WTC11 (cell line): Measurements from ENCODE around the gene ZNF226. TPM values are rescaled to one million over a fixed set of nuclear protein-coding genes. Genes with fewer than 3 reads are reported as not detected.
A peak's percentile ranks its signal among the peaks of the same experiment; 100 is the strongest.
"Not testable (repeated sequence)": the region's sequence is repeated elsewhere in the genome, so short reads cannot be mapped to it uniquely, and the experiment has no call there.

Source experiments
- ATAC-seq: fragments of 200-7000 bp; cut with Tn5 transposase; 2 replicates; pipeline ENCODE4 v1.10.0; 2021; ENCODE audit warnings: mild to moderate bottlenecking, moderate library complexity
- CTCF ChIA-PET: fragments of 300-600 bp; sonication (Branson Sonifier 250); formaldehyde crosslinking; loops from one replicate; lab custom pipeline; 2021; ENCODE audit warnings: antibody characterized with exemption; lab: Charles Lee
- POLR2A ChIA-PET: fragments of 350-600 bp; sonication (Branson Sonifier 250); formaldehyde crosslinking; loops from one replicate; lab custom pipeline; 2021; ENCODE audit warnings: antibody characterized with exemption; lab: Charles Lee
- DNase-seq: peaks from one replicate; pipeline ENCODE4 v3.0.0; 2021; ENCODE audit warnings: low spot score
- H3K27ac Mint-ChIP-seq: 2 replicates; pipeline ENCODE4 v1.8.0; 2021; ENCODE audit warnings: mixed read lengths
- H3K27me3 Mint-ChIP-seq: 2 replicates; pipeline ENCODE4 v1.8.0; 2021; ENCODE audit warnings: low read depth, mild to moderate bottlenecking, moderate library complexity, mixed read lengths
- H3K36me3 Mint-ChIP-seq: 2 replicates; pipeline ENCODE4 v1.8.0; 2021; ENCODE audit warnings: mixed read lengths
- H3K4me1 Mint-ChIP-seq: 2 replicates; pipeline ENCODE4 v1.8.0; 2022; ENCODE audit warnings: mixed read lengths
- H3K4me3 Mint-ChIP-seq: 2 replicates; pipeline ENCODE4 v1.8.0; 2021; ENCODE audit warnings: mild to moderate bottlenecking, moderate library complexity, mixed read lengths
- H3K9me3 Mint-ChIP-seq: 2 replicates; pipeline ENCODE4 v1.8.0; 2021; ENCODE audit warnings: mixed read lengths
- AFF4 ChIP-seq: sonication (generic); formaldehyde crosslinking; IDR thresholded peaks from 2 replicates; pipeline ENCODE4 v1.8.1; 2023; ENCODE audit warnings: mild to moderate bottlenecking, missing genetic modification reagents, borderline replicate concordance
- ARID4B ChIP-seq: sonication (generic); formaldehyde crosslinking; IDR thresholded peaks from 2 replicates; pipeline ENCODE4 v1.8.0; 2023; ENCODE audit warnings: missing genetic modification reagents, mild to moderate bottlenecking, borderline replicate concordance
- CBFB ChIP-seq: sonication (generic); formaldehyde crosslinking; IDR thresholded peaks from 2 replicates; pipeline ENCODE4 v1.8.1; 2022; ENCODE audit warnings: mild to moderate bottlenecking, low read depth, missing genetic modification reagents
- ETV6 ChIP-seq: sonication (generic); formaldehyde crosslinking; IDR thresholded peaks from 2 replicates; pipeline ENCODE4 v1.8.1; 2022; ENCODE audit warnings: mild to moderate bottlenecking, missing genetic modification reagents
- FOXJ3 ChIP-seq: sonication (generic); formaldehyde crosslinking; IDR thresholded peaks from 2 replicates; pipeline ENCODE4 v1.9.0; 2021; ENCODE audit warnings: missing genetic modification reagents, mild to moderate bottlenecking, borderline replicate concordance
- FOXP4 ChIP-seq: sonication (generic); formaldehyde crosslinking; IDR thresholded peaks from 2 replicates; pipeline ENCODE4 v1.8.0; 2022; ENCODE audit warnings: mild to moderate bottlenecking, missing genetic modification reagents
- HMGA2 ChIP-seq: fragments of 250-450 bp; sonication (Bioruptor Pico); IDR thresholded peaks from 2 replicates; pipeline ENCODE4 v1.4.0; 2021; ENCODE audit warnings: mild to moderate bottlenecking, moderate library complexity
- JAZF1 ChIP-seq: fragments of 250-450 bp; sonication (Bioruptor Pico); IDR thresholded peaks from 2 replicates; pipeline ENCODE4 v1.9.0; 2021; ENCODE audit warnings: moderate library complexity, mild to moderate bottlenecking, inconsistent platforms
- KAT7 ChIP-seq: sonication (generic); formaldehyde crosslinking; IDR thresholded peaks from 2 replicates; pipeline ENCODE4 v1.8.1; 2023; ENCODE audit warnings: missing genetic modification reagents, mild to moderate bottlenecking, borderline replicate concordance
- SOX15 ChIP-seq: fragments of 250-450 bp; sonication (Bioruptor Pico); IDR thresholded peaks from 2 replicates; pipeline ENCODE4 v1.9.0; 2021; ENCODE audit warnings: mild to moderate bottlenecking
- SP1 ChIP-seq: sonication (generic); formaldehyde crosslinking; conservative IDR thresholded peaks from 2 replicates; pipeline ENCODE4 v1.8.1; 2022; ENCODE audit warnings: missing genetic modification reagents
- TEAD4 ChIP-seq: sonication (generic); formaldehyde crosslinking; IDR thresholded peaks from 2 replicates; pipeline ENCODE4 v1.8.0; 2022; ENCODE audit warnings: mild to moderate bottlenecking, missing genetic modification reagents
- TP53 ChIP-seq: sonication (generic); formaldehyde crosslinking; IDR thresholded peaks from 2 replicates; pipeline ENCODE4 v1.8.1; 2023; ENCODE audit warnings: mild to moderate bottlenecking, missing genetic modification reagents
- ZNF423 ChIP-seq: fragments of 250-450 bp; sonication (Bioruptor Pico); IDR thresholded peaks from 2 replicates; pipeline ENCODE4 v2.1.2; 2022; ENCODE audit warnings: mild to moderate bottlenecking, moderate library complexity
- ZNF512 ChIP-seq: sonication (generic); formaldehyde crosslinking; IDR thresholded peaks from 2 replicates; pipeline ENCODE4 v1.8.1; 2022; ENCODE audit warnings: missing genetic modification reagents, borderline replicate concordance
- total RNA-seq: library from RNA; stranded (reverse); gene quantifications from 3 replicates; pipeline ENCODE4 v1.2.3, GENCODE V29; 2021

ZNF226 gene
- total RNA-seq, 1 experiment from 2014 or later, result 18.5 TPM

- TF ChIP-seq SOX15 (no peak), CBFB (CRISPR knock-in tag) (no peak), ZNF512 (CRISPR knock-in tag) (no peak), KAT7 (CRISPR knock-in tag) (no peak), FOXP4 (CRISPR knock-in tag) (no peak), TEAD4 (CRISPR knock-in tag) (no peak), JAZF1 (no peak)
Observed at GRCh38 chr19:44202974-44203373, 38.1 kb downstream of the ZNF226 start (continued).

- ATAC-seq, CTCF ChIA-PET, POLR2A ChIA-PET, H3K4me1 Mint-ChIP-seq, DNase-seq, H3K4me3 Mint-ChIP-seq, H3K27ac Mint-ChIP-seq: not testable (repeated sequence)
- peaks cover 26% of the 10 kb centered on the region for H3K27me3 Mint-ChIP-seq
- peaks cover 14% of the 10 kb centered on the region for H3K36me3 Mint-ChIP-seq
- peaks cover 47% of the 10 kb centered on the region for H3K9me3 Mint-ChIP-seq
Observed at GRCh38 chr19:44203877-44204276, 39.0 kb downstream of the ZNF226 start.

- Mint-ChIP-seq H3K4me3 (no peak overlapping the region), H3K27ac (no peak overlapping the region), H3K27me3 (peaks cover 31% of the 10 kb centered on the region), H3K9me3 (peaks cover 43% of the 10 kb centered on the region), H3K4me1 (peaks cover 2% of the 10 kb centered on the region; the same call in 1 of the 2 replicates), H3K36me3 (peaks cover 11% of the 10 kb centered on the region)
- DNase-seq (no peak), ATAC-seq (no peak)
- ChIA-PET POLR2A (no interaction called here), CTCF (no interaction called here)
- TF ChIP-seq ZNF512 (CRISPR knock-in tag), result no peak
- peak; percentile 86 for TF ChIP-seq HMGA2
- TF ChIP-seq ZNF423 (CRISPR knock-in tag), result no peak
- TF ChIP-seq CBFB (CRISPR knock-in tag), result no peak
Observed at GRCh38 chr19:44204772-44205171, 39.9 kb downstream of the ZNF226 start.

GRCh38 chr19:44207126-44207803 is 42.4 kb downstream of the ZNF226 start:
- peak; percentile 89 for ATAC-seq

More at GRCh38 chr19:44207126-44207803, 42.4 kb downstream of the ZNF226 start:
- H3K36me3 Mint-ChIP-seq, result peaks cover 7% of the 10 kb centered on the region
- peaks cover 30% of the 10 kb centered on the region for H3K27me3 Mint-ChIP-seq
- ChIA-PET CTCF (interaction anchor here (1.2 kb wide), 2 partner anchors 42 to 293 kb away, joined by 3 to 6 read pairs; partner anchors contain the start of genes ZNF180 and ZNF226), POLR2A (no interaction called here)
- H3K27ac Mint-ChIP-seq, result peak overlapping the region; percentile 89
- H3K4me3 Mint-ChIP-seq, result peak overlapping the region; percentile 90
- DNase-seq, result peak; percentile 90
- TF ChIP-seq TP53 (CRISPR knock-in tag) (no peak), SP1 (CRISPR knock-in tag) (0 out of 2 replicates have a peak, but pooled peaks have one; percentile 27), ARID4B (CRISPR knock-in tag) (0 out of 2 replicates have a peak, but pooled peaks have one; percentile 39), ETV6 (CRISPR knock-in tag) (peak; percentile 55), FOXJ3 (0 out of 2 replicates have a peak, but pooled peaks have one; percentile 27), AFF4 (no peak)
- peaks cover 41% of the 10 kb centered on the region for H3K9me3 Mint-ChIP-seq
- peaks cover 2% of the 10 kb centered on the region; the same call in 1 of the 2 replicates for H3K4me1 Mint-ChIP-seq
